ENCODE results near the gene SOCS7. TPM values are rescaled to one million over a fixed set of nuclear protein-coding genes. Genes with fewer than 3 reads are reported as not detected.

SOCS7 gene
- total RNA-seq, 1 donor from 2014 or later: 36.1 TPM

- peak; percentile 25 for DNase-seq (ENCODE audit: low read depth)
Observed at GRCh38 chr17:38358586-38359513, 7.2 kb downstream of the SOCS7 start.

GRCh38 chr17:38361694-38362465 is 10.2 kb downstream of the SOCS7 start:
- peak; percentile 52 for DNase-seq (ENCODE audit: low read depth)

GRCh38 chr17:38363016-38363415 is 11.4 kb downstream of the SOCS7 start:
- DNase-seq (ENCODE audit: low read depth): no peak

GRCh38 chr17:38364741-38365140 is 13.1 kb downstream of the SOCS7 start:
- no peak for DNase-seq (ENCODE audit: low read depth)

- DNase-seq (ENCODE audit: low read depth): no peak
Observed at GRCh38 chr17:38369124-38369886, 17.7 kb downstream of the SOCS7 start.

- DNase-seq (ENCODE audit: low read depth): no peak
Observed at GRCh38 chr17:38379448-38379847, 27.8 kb downstream of the SOCS7 start.

GRCh38 chr17:38395090-38395489 is 43.4 kb downstream of the SOCS7 start:
- DNase-seq (ENCODE audit: low read depth): no peak

GRCh38 chr17:38397227-38397626 is 45.6 kb downstream of the SOCS7 start:
- DNase-seq (ENCODE audit: low read depth): no peak

- no peak for DNase-seq (ENCODE audit: low read depth)
Observed at GRCh38 chr17:38400286-38400685, 48.6 kb downstream of the SOCS7 start.

GRCh38 chr17:38401459-38401858 is 49.8 kb downstream of the SOCS7 start:
- no peak for DNase-seq (ENCODE audit: low read depth)

- no peak for DNase-seq (ENCODE audit: low read depth)
Observed at GRCh38 chr17:38402897-38403296, 51.3 kb downstream of the SOCS7 start.

GRCh38 chr17:38403491-38403890 is 51.8 kb downstream of the SOCS7 start:
- DNase-seq (ENCODE audit: low read depth): peak; percentile 74

- DNase-seq (ENCODE audit: low read depth): no peak
Observed at GRCh38 chr17:38404174-38404943, 52.7 kb downstream of the SOCS7 start.

- no peak for DNase-seq (ENCODE audit: low read depth)
Observed at GRCh38 chr17:38405654-38406053, 54.0 kb downstream of the SOCS7 start.

- no peak for DNase-seq (ENCODE audit: low read depth)
Observed at GRCh38 chr17:38410201-38410600, 58.6 kb downstream of the SOCS7 start.

GRCh38 chr17:38415250-38416194 is 63.9 kb downstream of the SOCS7 start:
- DNase-seq (ENCODE audit: low read depth): peak; percentile 89

- DNase-seq (ENCODE audit: low read depth): no peak
Observed at GRCh38 chr17:38416840-38417209, 65.2 kb downstream of the SOCS7 start.

- DNase-seq (ENCODE audit: low read depth): peak; percentile 35
Observed at GRCh38 chr17:38417210-38417951, 65.7 kb downstream of the SOCS7 start.
